ENCODE results near the gene SLC12A8. TPM values are rescaled to one million over a fixed set of nuclear protein-coding genes. Genes with fewer than 3 reads are reported as not detected.
A peak's percentile ranks its signal among the peaks of the same experiment; 100 is the strongest.

SLC12A8 gene
- total and polyA plus RNA-seq, 12 donors, result 1.0 to 5.9 (median 1.8) TPM

DNA sequence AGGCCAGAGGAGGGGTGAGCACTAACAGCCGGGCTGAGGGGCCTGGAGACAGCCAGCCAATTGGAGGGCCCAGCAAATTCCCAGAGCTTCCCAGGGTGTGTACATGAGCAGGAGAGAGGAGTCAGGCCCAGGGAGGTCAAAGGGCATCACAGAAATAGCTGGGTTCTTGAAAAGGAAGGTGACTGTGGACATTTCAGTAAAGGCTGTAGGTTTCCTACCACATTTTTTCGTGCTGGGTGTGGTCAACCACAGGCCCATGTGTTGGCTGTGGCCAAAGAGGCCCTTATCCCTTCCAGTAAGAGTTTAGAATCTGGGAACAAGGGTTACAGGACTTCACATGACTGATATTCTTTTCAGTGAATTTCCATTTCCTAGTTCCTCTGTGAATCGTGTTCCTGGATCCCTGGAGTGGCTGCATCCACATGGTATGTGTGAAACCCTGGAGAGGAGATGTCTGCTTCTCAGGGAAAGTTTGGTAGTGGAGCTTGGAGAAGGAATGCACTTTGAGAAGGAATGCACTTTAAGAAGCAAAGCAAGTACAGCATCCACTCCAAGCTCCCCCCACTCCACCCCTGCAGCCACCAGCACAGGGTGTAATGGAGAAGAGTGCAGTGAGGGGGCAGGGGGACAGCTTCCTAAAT, 83.6 kb downstream of the SLC12A8 start:
- Histone ChIP-seq H3K27ac (peak overlapping the region in 1 of 5 donors; percentile 38), H3K4me3 (no peak overlapping the region), H3K9me3 (replicated peaks in 1 of 3) (no peaks in the 10 kb centered on the region), H3K27me3 (no peaks in the 10 kb centered on the region), H3K36me3 (replicated peaks in 1 of 2) (no peaks in the 10 kb centered on the region), H3K4me1 (replicated peaks in 1 of 2) (peaks cover 3 to 19% of the 10 kb centered on the region in 2 donors)
- peak in 1 of 7 donors; percentile 36 for DNase-seq
- WGBS, 4 donors, result 58 to 65% (median 64%) methylated on average over 3 of the region's 3 CpGs
- TF ChIP-seq POLR2A (IDR thresholded peaks at IDR 0.05), result no peak
- TF ChIP-seq, protein P1, sequence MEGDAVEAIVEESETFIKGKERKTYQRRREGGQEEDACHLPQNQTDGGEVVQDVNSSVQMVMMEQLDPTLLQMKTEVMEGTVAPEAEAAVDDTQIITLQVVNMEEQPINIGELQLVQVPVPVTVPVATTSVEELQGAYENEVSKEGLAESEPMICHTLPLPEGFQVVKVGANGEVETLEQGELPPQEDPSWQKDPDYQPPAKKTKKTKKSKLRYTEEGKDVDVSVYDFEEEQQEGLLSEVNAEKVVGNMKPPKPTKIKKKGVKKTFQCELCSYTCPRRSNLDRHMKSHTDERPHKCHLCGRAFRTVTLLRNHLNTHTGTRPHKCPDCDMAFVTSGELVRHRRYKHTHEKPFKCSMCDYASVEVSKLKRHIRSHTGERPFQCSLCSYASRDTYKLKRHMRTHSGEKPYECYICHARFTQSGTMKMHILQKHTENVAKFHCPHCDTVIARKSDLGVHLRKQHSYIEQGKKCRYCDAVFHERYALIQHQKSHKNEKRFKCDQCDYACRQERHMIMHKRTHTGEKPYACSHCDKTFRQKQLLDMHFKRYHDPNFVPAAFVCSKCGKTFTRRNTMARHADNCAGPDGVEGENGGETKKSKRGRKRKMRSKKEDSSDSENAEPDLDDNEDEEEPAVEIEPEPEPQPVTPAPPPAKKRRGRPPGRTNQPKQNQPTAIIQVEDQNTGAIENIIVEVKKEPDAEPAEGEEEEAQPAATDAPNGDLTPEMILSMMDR (IDR thresholded peaks at IDR 0.05), result no peak
- intact Hi-C loops (cut with DNase I), result loop anchor here in 1 of 2 donors (10.0 kb wide), 1 partner anchor 64 kb away; no protein-coding TSS in a partner anchor

DNA sequence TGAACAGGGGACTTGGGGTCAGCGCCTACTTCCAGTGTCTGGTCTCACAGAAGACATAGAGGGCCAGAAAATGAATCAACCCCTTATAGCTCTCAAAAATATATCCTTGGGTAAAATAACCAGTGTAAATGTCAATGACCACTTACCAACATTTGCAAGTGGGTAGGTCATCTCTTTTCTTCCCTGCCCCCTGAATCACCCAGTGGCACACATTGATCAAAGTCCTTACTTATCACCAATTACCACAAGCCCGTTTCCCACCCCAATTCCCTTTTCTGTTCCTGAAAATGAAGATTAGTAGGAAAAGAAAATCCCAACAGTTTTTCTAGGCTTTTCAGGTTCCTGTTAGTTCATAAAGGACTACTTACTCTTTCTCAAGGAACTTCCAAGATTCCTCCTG, 86.2 kb downstream of the SLC12A8 start:
- DNase-seq, result no peak
- TF ChIP-seq, protein P1 (IDR thresholded peaks at IDR 0.05), result no peak
- no peak for TF ChIP-seq POLR2A (IDR thresholded peaks at IDR 0.05)
- peak overlapping the region in 2 of 5 donors; percentile 37 to 52 for H3K27ac ChIP-seq
- intact Hi-C loops (cut with DNase I), result loop anchor here in 1 of 2 donors (10.0 kb wide), 1 partner anchor 62 kb away; no protein-coding TSS in a partner anchor
- H3K27me3 ChIP-seq, result no peaks in the 10 kb centered on the region
- H3K9me3 ChIP-seq (replicated peaks in 1 of 3), result no peaks in the 10 kb centered on the region
- H3K4me3 ChIP-seq, result no peak overlapping the region
- H3K36me3 ChIP-seq (replicated peaks in 1 of 2), result no peaks in the 10 kb centered on the region
- WGBS, 4 donors, result 78 to 92% (median 87%) methylated on average over 2 of the region's 2 CpGs
- H3K4me1 ChIP-seq (replicated peaks in 1 of 2), result peaks cover 3 to 19% of the 10 kb centered on the region in 2 donors

DNA sequence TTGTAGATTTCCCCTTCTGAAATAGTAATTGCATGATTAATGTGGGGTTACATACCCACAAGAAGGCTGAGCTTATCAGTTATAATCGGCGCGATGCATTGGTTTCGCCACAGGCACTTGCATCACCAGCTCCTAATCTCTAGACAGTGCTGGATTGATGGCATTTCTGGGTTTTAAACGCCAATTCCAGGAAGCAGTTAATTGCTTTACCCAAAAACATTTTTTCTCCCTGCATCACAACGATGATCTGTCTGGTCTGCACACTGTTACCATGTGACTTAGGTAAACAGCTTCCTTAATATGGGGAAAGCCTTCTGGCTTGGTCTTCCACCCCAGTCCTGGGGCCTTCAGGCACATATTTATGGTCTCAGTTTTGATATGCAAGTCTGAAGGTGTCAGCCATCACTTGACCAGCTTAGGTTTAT, 86.7 kb downstream of the SLC12A8 start:
- Histone ChIP-seq H3K27me3 (no peaks in the 10 kb centered on the region), H3K9me3 (replicated peaks in 1 of 3) (no peaks in the 10 kb centered on the region), H3K4me1 (replicated peaks in 1 of 2) (peaks cover 3 to 19% of the 10 kb centered on the region in 2 donors), H3K36me3 (replicated peaks in 1 of 2) (no peaks in the 10 kb centered on the region), H3K4me3 (no peak overlapping the region), H3K27ac (peak overlapping the region in 2 of 5 donors; percentile 37 to 52)
- 46 to 53% (median 51%) methylated on average over 6 of the region's 6 CpGs for WGBS, 4 donors
- peak in 5 of 7 donors; percentile 63 to 86 (median 72) for DNase-seq
- TF ChIP-seq, protein P1 (IDR thresholded peaks at IDR 0.05), result no peak
- TF ChIP-seq POLR2A (IDR thresholded peaks at IDR 0.05), result no peak
- intact Hi-C loops (cut with DNase I), result loop anchor here in 1 of 2 donors (10.0 kb wide), 1 partner anchor 61 kb away; no protein-coding TSS in a partner anchor

DNA sequence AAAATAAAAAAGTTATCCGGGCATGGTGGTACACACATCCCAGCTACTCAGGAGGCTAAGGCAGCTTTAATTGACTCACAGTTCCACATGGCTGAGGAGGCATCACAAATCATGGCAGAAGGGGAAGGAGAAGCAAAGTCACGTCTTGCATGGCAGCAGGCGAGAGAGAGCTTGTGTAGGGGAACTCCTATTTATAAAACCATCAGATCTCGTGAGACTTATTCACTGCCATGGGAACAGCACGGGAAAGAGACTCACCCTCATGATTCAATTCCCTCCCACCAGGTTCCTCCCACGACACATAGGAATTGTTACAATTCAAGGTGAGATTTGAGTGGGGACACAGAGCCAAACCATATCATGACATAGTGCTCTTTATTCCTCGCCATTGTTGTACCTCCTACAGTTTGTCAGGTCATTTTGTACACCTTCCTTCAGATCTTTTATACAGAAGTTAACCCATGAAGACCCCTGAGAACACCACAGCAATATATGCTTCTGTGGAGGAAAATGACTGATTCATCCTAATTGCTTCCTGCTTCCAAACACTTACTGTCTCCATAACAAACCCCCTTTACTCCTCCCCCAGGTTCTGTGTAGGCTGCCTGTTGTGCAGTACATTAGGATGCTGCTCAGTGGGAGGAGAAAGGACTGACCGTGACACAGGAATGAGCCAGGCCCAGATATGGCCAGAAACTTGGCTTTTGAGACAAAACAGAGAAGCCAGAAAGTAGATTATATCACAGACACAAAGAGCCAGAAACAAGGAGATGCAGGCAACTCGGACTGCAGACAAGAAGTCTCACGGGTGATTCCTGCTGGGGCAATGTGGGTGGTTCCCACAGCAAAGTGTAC, 88.9 kb downstream of the SLC12A8 start:
- H3K4me3 ChIP-seq, result no peak overlapping the region
- no peak overlapping the region for H3K27ac ChIP-seq
- no peak for TF ChIP-seq POLR2A (IDR thresholded peaks at IDR 0.05)
- TF ChIP-seq, protein P1 (IDR thresholded peaks at IDR 0.05), result no peak
- H3K27me3 ChIP-seq, result no peaks in the 10 kb centered on the region
- H3K4me1 ChIP-seq (replicated peaks in 1 of 2), result peaks cover 5 to 22% of the 10 kb centered on the region in 2 donors
- 85 to 89% (median 87%) methylated on average over 10 of the region's 10 CpGs for WGBS, 4 donors
- DNase-seq, result peak in 1 of 7 donors; percentile 23
- no peaks in the 10 kb centered on the region for H3K36me3 ChIP-seq (replicated peaks in 1 of 2)
- H3K9me3 ChIP-seq (replicated peaks in 1 of 3), result no peaks in the 10 kb centered on the region
- intact Hi-C loops (cut with DNase I), result loop anchor here in 1 of 2 donors (10.0 kb wide), 1 partner anchor 59 kb away; no protein-coding TSS in a partner anchor

All from adrenal gland (tissue), 12 donors.